HG02840 (cell line): ENCODE results near the gene KCNQ4.

Source experiments
- ATAC-seq: cut with Tn5 transposase; IDR thresholded peaks from one replicate; pipeline ENCODE4 v1.9.1; 2021; ENCODE audit warnings: mild to moderate bottlenecking, moderate library complexity, moderate number of reproducible peaks; ENCODE audit not compliant: unreplicated experiment, low FRiP score

The KCNQ4 gene

DNA sequence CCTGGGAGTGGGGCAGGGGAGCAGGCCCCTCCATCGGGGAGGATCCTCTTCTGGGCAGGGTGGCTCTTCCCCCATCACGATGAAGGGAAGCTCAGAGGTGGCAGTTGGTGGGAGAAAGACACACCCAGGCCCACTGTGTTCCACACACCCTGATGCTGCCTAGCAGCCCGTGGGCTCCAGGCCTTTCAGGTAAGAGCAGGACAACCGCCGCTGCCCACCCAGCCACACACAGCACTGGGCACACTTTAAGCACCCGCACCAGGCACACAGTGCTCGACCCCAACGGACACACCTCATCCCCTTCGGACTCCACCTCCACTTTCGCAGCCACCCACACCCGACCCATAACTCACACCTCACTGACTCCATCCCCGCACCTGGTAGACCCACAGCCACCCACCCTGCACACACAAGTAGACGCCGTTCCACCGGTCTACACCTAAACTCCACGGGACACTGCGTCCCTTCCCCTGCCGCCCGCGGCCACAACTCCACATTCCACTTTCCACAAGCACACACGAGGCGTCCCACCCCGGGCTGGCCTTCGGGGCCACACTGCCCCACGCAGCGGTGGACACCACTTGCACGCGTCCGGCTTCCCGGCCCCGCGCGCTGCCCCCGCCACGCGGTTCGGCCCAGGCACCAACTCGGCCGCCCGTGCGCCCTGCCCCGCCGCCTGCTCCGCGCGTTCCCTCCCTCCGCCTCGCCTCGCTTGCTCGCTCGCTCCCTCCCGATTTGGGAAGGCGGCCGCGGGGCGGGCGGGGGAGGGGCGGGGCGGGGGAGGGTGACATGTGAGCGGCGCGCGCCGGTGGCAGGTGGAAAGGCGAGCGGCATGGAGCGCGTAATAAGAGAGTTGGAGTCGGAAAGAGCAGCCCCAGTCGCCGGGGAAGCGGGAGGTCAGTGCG, at the start of gene KCNQ4:
TSS of gene KCNQ4 (plus strand) at position 787 of the 905 bp plus-strand sequence. CDS start 307 bp downstream, outside the sequence.
- ATAC-seq = no peak

DNA sequence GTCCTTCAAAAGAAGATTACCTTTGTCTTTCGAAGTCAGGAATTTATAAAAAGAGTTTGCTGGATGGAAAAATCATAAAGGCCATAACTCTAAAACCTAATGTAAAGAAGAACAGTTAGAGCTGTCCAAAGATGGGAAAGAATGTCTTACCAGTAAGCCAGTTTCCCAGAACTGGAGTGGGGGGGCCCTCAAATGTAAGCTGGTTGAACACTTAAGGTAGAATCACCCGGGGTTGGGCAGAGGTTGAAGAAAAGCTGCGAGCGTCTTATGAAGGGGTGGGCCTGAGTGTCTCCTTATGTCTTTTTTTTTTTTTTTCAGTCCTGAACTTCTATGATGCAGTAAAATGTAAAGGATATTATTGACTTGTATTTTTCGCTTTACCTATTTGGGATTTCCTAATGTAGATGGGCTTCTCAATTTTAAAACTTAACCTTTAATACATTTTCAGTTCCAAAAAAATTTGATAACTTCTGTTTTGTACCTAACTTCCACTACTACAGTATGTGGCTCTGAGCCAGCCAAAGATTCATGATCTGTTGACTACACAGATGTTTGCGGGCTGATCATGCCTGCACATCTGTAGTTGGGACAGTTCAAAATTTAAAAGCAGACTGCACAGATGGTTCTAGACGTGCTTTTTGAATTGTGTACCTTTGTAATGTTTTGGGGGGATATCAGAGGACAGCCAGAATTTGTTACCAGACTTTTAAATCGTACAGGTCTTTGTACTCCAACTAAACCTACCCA, 48.5 kb upstream of the KCNQ4 start:
- no peak for ATAC-seq

DNA sequence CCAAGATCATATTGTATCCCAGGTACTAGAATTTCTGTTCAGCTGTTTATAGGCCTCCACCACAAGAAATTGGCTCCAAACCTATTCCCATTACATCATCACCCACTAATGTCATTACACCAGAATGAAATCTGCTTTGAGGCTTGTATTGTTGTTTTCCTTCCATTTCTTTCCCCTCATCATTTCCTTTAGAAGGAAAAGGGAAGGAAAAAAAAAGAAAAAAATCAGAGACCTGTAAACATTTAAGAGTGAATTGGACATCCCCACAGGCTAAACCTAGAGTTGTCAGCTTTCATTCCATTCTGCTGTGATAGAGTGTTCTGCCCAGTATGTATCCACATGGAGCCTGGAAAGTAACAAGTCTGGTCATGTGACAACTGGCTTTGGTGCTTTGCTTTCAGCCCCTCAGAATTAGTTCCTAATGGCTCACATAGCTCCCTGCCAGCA, 47.5 kb upstream of the KCNQ4 start:
- ATAC-seq = no peak

DNA sequence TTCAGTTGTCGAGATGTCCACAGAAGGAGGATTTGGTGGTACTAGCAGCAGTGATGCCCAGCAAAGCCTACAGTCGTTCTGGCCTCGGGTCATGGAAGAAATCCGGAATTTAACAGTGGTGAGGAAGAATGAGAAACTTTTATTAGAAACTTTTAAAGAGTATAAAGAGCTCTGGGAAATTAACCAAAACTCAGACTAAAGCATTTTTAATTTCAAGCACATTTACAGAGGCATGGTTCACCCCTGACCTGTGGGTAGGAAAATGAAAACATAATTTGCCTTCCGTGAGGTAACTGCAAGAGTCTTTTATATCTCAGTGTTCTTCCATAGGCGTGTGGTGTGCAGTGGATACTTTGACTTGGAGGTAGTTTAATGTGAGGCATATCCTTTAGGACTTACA, 44.8 kb upstream of the KCNQ4 start:
- ATAC-seq = no peak

DNA sequence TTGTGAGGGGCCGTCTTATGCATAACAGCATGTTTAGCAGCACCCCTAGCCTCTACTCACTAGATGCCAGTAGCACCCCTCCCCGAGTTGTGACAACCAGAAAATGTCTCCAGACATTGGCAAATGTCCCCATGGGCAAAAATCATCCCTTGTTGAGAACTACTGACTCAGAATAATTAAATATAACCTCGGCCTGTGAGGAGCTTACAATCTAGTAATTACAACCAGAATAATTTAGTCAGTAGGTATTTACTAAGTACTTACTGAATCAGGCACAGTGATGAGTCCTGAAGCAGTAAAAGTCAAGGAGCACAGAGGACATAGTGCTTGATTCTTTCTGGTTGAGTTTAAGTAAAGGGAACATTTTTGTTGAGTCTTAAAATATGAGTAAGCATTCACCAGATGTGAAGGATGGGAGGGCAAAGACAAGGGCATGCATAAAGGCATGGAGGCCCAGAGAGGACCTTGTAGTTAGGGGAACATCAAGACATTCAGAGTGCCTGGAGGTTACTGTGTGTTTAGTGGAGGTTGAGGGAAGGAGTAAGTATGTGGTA, 44.1 kb upstream of the KCNQ4 start:
- ATAC-seq = no peak

DNA sequence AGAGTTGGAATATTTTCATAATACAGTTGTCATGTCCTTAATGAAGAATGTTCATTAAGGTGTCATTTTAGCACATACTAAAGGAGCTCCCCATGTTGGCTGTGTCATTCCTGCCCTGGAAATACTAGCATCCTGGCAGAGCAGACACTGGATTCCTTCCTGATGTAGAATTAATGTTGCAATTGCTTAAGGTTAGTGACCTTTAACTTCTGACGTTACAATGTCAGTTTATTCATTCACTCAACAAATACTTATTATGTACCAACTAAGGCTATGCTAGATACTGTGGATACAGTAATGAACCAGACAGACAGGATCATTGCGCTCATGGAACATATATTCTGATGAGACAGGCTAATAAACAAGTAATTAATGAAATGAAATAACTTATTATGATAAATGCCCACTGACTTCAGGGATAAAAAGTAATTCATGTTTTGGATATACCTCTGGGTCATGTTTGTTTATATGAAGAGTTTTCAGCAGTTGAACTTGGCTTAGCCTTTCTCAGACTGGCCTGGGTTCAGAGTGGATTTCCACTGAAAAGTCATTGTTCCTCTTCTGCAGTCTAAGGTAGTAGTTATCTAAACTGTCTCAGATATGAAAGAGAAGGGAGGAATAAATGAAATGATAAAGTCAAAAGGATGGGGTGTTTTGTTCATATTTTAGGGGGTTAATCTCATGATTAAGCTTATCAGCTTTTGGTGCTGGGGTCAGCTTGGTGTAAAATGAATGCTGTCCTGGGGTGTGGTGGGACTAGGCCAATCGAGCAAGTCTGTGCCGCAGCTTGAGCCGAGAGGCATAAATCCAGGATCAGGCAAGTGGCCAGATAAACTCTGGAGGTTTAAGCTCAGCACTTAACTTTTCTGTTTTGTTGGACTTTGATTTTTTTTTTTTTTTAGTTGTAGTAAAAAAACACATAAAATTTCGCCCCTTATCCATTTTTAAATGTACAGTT, 43.3 kb upstream of the KCNQ4 start:
- no peak for ATAC-seq

DNA sequence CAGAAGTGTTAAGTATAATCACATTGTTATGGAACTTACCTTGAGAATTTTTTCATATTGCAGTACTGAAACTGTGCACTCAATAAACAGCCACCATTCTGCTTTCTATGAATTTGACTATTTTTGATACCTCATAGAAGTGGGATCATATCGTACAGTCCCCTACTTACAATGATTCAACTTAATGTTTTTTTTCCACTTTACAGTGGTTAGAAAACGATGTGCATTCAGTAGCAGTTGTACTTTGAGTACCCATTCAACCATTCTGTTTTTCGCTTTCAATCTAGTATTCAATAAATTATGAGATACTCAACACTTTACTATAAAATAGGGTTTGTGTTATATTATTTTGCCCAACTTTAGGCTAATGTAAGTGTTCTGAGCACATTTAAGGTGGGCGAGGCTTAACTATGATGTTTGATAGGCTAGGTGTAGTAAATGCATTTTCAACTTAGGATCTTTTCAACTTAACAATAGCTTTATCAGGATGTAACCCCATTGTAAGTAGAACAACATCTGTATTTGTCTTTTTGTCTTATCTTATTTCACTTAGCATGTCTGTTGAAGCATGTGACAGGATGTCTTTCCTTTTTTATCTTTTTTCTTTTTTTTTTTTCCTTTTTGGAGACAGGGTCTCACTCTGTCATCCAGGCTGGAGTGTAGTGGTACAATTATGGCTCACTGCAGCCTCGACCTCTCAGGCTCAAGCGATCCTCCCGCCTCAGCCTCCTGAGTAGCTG, 42.4 kb upstream of the KCNQ4 start:
- no peak for ATAC-seq

DNA sequence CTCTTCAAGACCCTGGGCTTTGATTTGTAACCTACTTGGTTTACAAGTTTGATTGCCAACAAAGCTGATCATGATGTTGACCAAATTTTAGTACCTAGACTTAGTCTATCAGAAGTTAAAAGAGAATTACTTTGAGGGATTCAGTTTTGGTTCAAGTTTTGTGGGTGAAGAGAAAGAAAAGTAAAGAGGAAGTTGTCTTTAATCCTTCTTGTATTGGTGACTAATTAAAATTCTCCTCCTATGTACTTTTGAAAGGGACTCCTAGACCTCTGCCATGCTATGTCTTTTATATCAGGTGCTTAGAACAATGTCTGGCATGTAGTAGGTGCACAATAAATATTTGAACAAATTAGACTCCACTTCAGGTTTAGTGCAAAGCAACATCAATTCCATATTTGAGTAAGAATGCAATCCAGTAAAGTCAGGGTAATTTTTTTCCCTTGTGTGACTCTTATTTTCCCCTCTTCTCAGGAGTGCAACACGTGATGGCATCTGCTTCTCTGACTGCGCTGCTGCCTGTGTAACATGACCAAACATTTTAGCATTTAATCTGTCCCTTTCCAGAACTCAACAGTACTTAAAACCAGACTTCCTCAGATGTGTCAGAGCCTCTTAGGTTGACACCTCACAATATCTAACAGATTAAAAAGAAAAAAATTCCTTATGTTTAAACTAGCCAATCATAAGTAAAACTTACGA, 41.1 kb upstream of the KCNQ4 start:
- ATAC-seq = no peak

DNA sequence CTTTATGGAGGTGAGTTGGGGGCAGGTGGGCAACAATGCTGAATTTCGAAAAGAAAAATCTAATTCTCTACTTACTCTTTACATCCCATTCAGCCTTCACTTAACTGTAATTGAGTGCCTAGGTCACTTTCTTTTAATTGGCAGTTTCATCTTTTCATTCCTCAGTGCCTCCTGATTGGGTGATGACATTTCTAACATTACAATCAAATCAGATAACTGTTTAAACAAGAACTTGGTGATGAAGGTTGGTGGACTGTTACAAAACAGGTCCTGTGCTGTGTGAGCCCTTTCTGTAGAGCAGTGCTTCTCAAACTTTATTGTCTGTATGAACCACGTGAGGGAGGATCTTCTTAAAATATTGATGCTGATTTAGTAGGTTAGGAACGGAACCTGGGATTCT, 40.1 kb upstream of the KCNQ4 start:
- ATAC-seq = no peak

DNA sequence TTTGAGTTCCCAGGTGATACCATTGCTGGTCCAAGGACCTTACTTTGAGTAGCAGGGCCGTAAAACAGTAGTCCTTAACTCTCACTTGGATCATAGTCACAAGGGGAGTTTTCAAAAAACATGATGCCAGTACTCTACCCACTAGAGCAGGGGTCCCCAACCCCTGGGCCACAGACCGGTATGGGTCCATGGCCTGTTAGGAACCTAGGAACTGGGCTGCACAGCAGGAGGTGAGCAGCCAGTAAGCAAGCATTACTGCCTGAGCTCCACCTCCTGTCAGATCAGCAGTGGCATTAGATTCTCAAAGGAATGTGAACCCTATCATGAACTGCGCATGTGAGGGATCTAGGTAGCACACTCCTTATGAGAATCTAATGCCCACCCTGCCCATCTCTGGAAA, 39.7 kb upstream of the KCNQ4 start:
- no peak for ATAC-seq

DNA sequence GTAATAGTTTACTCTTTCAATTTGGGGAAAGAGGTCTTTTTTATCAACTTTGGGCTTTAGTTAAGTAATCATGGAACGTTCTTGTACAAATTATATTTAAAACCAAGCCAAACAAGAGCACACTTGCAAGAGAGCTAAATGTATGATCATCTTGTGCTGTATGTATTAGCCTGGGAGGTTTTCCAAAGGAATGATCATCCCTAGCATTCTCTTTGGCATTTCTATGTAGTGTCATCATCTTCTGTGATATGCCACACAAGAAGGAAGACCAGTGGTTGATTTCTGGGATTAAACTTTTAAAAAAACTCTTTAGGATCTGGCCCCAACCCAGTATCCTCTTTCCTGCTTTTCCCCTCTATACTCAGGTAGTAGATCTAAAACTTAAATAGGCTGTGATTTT, 38.4 kb upstream of the KCNQ4 start:
- ATAC-seq = no peak

DNA sequence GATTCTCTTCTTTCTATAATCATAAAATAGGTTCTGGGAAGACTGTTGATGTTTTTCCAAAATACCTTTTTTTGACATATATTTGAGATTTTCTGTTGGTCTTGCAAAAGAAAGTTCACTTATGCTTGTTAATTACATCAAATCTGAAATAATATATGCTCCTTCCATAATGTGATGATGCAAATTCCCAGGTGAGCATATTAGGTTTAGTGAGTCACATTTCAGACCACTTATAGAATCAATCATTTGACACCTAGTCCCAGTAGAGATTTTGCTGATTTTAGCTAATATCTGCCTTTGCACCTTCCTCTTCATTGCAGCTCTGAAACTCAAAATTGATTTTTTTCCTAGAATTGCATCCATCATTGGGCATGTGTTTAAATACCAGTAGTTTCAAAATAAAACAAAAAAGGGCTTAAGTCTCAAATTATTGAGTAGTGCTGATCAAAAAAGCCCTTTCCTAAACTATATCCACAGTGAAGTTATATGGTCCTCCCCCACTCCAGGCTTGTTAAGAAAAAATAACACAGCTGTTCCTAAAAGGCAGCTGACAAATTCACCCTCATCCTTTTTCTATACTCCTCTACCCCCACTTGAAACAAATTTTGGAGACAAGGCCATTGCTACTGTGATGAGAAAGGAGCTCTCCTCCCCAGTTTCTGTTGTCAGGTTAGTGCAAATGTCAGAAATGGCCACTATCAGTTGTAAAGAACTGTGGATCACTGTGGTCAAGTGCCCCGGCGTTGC, 37.1 kb upstream of the KCNQ4 start:
- no peak for ATAC-seq

DNA sequence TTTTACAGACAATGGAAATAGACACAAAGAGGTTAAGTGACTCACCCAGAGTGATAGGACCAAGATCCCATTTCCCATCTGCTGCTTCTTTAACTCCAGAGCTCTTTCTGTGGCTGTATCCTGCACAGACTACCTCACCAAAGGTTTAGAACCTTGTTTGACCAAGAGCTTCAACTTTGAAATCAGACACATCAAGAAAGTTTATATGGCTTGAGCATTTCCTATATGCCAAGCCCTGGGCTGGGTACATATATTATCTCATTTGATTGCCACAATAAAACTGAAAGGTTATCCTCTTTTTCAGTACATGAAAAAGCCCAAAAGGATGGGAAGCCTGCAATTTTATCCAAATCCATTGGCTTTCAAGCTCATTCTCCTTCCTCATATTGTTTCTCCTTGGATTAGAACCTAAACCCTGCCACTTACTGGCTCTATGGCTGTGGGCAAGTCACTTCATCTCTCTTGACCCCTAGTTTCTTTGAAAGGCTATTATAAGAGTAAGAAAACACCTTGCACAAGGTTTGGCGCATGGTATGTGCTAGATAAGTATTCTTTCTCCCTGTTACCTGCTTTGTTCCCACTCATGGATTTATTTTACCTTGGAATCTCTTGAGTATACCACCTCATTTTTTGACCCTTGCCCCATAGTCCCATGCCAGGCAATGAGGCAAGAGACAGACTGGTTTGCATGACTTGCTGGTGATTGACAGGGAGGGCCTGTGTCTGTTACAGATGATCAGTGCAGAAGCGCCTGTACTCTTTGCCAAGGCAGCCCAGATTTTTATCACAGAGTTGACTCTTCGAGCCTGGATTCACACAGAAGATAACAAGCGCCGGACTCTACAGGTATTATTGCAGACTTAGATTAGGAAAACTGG, 34.5 kb upstream of the KCNQ4 start:
- ATAC-seq = no peak

DNA sequence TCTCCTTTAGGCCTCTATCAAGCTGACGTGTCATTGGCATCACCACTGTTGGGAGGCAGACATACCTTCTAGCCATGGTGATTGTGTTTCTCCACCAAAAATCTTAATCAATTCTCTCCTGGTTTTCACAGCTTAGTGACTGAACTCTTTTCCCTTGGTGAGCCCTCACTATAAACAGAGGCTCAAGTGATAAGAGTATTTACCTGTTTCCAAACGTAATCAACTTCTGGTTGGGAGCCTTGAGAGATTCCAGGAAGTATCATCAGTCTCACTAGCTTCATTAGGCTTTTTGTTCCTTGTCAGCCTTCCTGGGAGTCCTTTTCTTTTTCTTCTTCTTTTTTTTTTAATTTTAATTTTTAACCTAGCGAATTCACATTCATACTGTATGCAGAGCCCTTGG, 33.8 kb upstream of the KCNQ4 start:
- ATAC-seq = no peak

DNA sequence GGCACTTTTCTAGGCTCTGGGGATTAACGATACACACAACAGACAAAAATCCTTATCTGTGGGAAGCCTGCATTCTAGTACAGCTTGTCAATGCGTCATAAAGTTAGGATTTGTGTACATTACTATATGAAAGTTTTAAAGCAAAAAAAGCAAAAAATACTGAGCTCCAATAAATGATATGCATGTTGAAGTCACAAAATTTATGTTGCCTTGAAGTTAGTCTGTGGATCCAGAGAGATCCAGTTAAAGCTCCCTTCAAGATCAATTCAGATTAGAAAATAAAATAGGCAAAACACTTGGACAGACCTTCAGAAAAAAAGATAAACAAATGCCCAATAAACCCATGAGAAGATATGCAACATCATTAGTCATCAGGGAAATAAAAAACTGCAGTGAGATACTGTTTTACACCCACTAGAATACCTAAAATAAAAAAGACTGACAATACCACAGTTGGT, 33.1 kb upstream of the KCNQ4 start:
- no peak for ATAC-seq

DNA sequence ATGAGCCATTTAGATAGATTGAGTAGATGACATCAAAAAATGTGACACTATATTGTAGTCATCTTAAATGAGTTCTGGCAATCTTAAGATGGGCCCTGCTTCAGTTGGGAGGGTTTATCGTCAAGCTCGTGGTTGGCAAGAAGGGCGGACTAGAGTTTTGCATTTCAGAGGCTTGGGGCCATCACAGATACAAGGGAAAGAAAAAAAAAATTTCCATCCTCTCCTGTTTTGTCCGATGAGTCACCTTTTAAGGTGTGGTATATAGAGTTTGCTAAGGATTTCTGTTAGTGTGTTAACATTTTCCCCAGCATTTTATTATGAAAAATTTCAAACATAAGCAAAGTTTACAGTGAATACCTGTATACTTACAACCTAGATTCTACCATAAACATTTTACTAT, 31.8 kb upstream of the KCNQ4 start:
- ATAC-seq = no peak
